Rectal smooth muscle tissue (tissue), 1 donor: ENCODE results near the gene HSD17B1.
"Not testable (repeated sequence)": the region's sequence is repeated elsewhere in the genome, so short reads cannot be mapped to it uniquely, and the experiment has no call there.

Experiments used
- H3K27ac ChIP-seq: one replicate; pipeline ENCODE4 v1.7.0; 2013; ENCODE audit warnings: low read depth, low read length, inconsistent platforms
- H3K27me3 ChIP-seq: one replicate; pipeline ENCODE4 v1.7.0; 2013; ENCODE audit warnings: low read length; ENCODE audit not compliant: control insufficient read depth, insufficient read depth
- H3K36me3 ChIP-seq: one replicate; pipeline ENCODE4 v1.7.0; 2013; ENCODE audit warnings: low read length; ENCODE audit not compliant: control insufficient read depth, insufficient read depth
- H3K4me1 ChIP-seq: one replicate; pipeline ENCODE4 v1.7.0; 2013; ENCODE audit warnings: low read length; ENCODE audit not compliant: control insufficient read depth, insufficient read depth
- H3K4me3 ChIP-seq: one replicate; pipeline ENCODE4 v1.7.0; 2013; ENCODE audit warnings: low read length
- H3K9ac ChIP-seq: one replicate; pipeline ENCODE4 v1.7.0; 2013; ENCODE audit warnings: low read length

The HSD17B1 gene

DNA sequence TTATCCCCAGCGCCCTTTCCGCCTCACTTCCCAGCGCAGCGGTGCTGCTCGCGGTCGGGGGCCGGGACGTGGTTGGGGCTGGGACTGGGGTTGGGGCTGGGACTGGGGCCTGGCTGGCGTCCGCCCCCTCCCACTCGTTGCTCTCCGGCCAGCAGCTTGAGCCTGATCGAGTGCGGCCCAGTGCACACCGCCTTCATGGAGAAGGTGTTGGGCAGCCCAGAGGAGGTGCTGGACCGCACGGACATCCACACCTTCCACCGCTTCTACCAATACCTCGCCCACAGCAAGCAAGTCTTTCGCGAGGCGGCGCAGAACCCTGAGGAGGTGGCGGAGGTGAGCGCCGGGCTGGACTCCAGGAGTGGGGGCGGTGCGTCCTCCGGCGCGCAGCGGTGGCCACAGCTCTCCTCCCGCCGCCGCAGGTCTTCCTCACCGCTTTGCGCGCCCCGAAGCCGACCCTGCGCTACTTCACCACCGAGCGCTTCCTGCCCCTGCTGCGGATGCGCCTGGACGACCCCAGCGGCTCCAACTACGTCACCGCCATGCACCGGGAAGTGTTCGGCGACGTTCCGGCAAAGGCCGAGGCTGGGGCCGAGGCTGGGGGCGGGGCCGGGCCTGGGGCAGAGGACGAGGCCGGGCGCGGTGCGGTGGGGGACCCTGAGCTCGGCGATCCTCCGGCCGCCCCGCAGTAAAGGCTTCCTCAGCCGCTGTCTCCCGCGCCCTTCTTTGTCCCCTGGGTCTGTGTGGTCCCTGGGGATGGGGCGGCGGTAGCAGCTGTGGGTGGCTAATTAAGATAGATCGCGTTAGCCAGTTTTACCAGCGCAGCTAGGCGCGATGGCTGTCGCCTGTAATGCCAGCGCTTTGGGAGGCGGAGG is 1.8 kb downstream of the HSD17B1 start:
- Histone ChIP-seq H3K4me3 (peak overlapping the region; percentile 96), H3K9ac (peak overlapping the region; percentile 47), H3K4me1 (peaks cover 13% of the 10 kb centered on the region), H3K36me3 (no peaks in the 10 kb centered on the region), H3K27me3 (no peaks in the 10 kb centered on the region), H3K27ac (peak overlapping the region; percentile 83)

GRCh38 chr17:42555122-42555622 is 2.4 kb downstream of the HSD17B1 start:
- Histone ChIP-seq H3K4me1 (peaks cover 13% of the 10 kb centered on the region), H3K36me3 (no peaks in the 10 kb centered on the region), H3K9ac (peak overlapping the region; percentile 47), H3K27ac (peak overlapping the region; percentile 83), H3K4me3 (peak overlapping the region; percentile 96), H3K27me3 (no peaks in the 10 kb centered on the region)

GRCh38 chr17:42555961-42556617 is 3.4 kb downstream of the HSD17B1 start:
- H3K27ac ChIP-seq, H3K36me3 ChIP-seq, H3K9ac ChIP-seq, H3K4me3 ChIP-seq, H3K27me3 ChIP-seq: not testable (repeated sequence)
- peaks cover 13% of the 10 kb centered on the region for H3K4me1 ChIP-seq

GRCh38 chr17:42559075-42559474 is 6.4 kb downstream of the HSD17B1 start:
- H3K4me1 ChIP-seq, result peaks cover 21% of the 10 kb centered on the region
- H3K27ac ChIP-seq, result no peak overlapping the region
- no peak overlapping the region for H3K9ac ChIP-seq
- peaks cover 5% of the 10 kb centered on the region for H3K36me3 ChIP-seq
- no peak overlapping the region for H3K4me3 ChIP-seq
- no peaks in the 10 kb centered on the region for H3K27me3 ChIP-seq

DNA sequence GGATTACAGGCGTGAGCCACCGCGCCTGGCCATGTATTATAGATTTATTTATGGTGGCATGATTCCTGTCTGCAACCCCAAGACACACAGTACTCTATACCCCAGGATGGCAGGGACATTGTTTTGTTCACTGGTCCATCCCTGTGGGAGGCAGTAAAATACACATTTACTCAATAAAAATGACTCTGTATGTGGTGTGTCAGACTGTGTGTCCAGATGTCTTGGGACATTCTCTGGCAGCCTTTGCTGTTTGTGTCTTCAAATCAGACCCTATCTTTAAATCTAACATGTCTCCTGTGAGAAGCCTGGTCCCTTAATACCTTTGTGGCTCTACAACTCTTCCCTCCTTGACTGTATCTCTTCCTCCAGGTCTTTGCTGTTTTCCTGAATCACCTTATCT is 7.5 kb downstream of the HSD17B1 start:
- H3K9ac ChIP-seq, result no peak overlapping the region
- H3K36me3 ChIP-seq, result peaks cover 7% of the 10 kb centered on the region
- H3K4me3 ChIP-seq, result no peak overlapping the region

GRCh38 chr17:42561897-42562387 is 9.2 kb downstream of the HSD17B1 start, which contains the start of gene COASY:
Gene COASY, plus strand, starts transcription at chr17:42562148. Its CDS starts 475 bp downstream, at chr17:42562623.
- peak within 1 kb of the TSS; percentile 12 for H3K9ac ChIP-seq
- peaks cover 21% of the 10 kb centered on the region for H3K4me1 ChIP-seq
- peak within 1 kb of the TSS; percentile 97 for H3K4me3 ChIP-seq
- H3K36me3 ChIP-seq, result peaks cover 14% of the 10 kb centered on the region
- peak within 1 kb of the TSS; percentile 61 for H3K27ac ChIP-seq
- H3K27me3 ChIP-seq, result no peaks in the 10 kb centered on the region

More for the DNA sequence above, 7.5 kb downstream of the HSD17B1 start:
- Histone ChIP-seq H3K27ac (no peak overlapping the region), H3K27me3 (no peaks in the 10 kb centered on the region), H3K4me1 (peaks cover 19% of the 10 kb centered on the region)

DNA sequence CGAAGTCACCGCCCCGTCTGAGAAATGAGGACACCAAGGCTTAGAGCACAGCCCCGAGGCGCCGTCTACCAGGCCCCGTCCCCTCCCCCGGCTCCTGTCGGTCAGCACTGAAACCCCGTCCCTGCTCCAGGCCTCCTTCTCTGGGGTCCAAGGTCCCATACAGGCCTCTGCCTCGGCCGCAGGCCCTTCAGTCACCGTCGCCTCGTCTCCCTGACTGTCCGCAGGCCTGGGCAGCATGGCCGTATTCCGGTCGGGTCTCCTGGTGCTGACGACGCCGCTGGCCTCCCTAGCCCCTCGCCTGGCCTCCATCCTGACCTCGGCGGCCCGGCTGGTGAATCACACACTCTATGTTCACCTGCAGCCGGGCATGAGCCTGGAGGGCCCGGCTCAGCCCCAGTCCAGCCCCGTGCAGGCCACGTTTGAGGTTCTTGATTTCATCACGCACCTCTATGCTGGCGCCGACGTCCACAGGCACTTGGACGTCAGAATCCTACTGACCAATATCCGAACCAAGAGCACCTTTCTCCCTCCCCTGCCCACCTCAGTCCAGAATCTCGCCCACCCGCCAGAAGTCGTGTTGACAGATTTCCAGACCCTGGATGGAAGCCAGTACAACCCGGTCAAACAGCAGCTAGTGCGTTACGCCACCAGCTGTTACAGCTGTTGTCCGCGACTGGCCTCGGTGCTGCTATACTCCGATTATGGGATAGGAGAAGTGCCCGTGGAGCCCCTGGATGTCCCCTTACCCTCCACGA is 9.8 kb downstream of the HSD17B1 start:
- Histone ChIP-seq H3K4me3 (peak overlapping the region; percentile 97), H3K9ac (peak overlapping the region; percentile 12), H3K27me3 (no peaks in the 10 kb centered on the region), H3K36me3 (peaks cover 14% of the 10 kb centered on the region), H3K4me1 (peaks cover 23% of the 10 kb centered on the region), H3K27ac (peak overlapping the region; percentile 61)

- Histone ChIP-seq H3K4me3 (peak overlapping the region; percentile 97), H3K4me1 (peaks cover 24% of the 10 kb centered on the region), H3K27ac (no peak overlapping the region)
Observed at GRCh38 chr17:42563143-42563509, 10.4 kb downstream of the HSD17B1 start.

DNA sequence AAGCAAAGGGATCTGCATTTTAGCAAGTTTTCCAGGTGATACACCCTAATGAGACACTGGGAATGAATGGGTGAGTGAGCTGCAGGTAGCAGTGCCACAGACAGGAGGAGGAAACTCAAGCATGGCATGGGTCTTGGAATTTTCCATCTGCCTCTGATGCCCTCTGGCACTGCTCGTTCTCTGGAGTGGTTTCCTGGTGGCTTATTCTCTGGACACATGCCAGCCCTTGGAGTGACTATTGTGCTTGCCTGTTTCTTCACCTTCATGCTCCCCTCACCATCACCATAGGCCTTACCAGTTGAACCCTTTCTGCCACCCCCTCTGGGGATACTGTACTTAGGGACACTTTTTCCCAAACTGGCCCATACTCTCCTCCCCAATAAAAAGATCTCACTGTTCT is 10.8 kb downstream of the HSD17B1 start:
- no peak overlapping the region for H3K27ac ChIP-seq
- no peaks in the 10 kb centered on the region for H3K27me3 ChIP-seq
- no peak overlapping the region for H3K9ac ChIP-seq
- peak overlapping the region; percentile 97 for H3K4me3 ChIP-seq
- peaks cover 24% of the 10 kb centered on the region for H3K4me1 ChIP-seq
- peaks cover 17% of the 10 kb centered on the region for H3K36me3 ChIP-seq

More at GRCh38 chr17:42563143-42563509, 10.4 kb downstream of the HSD17B1 start:
- peaks cover 14% of the 10 kb centered on the region for H3K36me3 ChIP-seq
- no peaks in the 10 kb centered on the region for H3K27me3 ChIP-seq
- peak overlapping the region; percentile 12 for H3K9ac ChIP-seq

DNA sequence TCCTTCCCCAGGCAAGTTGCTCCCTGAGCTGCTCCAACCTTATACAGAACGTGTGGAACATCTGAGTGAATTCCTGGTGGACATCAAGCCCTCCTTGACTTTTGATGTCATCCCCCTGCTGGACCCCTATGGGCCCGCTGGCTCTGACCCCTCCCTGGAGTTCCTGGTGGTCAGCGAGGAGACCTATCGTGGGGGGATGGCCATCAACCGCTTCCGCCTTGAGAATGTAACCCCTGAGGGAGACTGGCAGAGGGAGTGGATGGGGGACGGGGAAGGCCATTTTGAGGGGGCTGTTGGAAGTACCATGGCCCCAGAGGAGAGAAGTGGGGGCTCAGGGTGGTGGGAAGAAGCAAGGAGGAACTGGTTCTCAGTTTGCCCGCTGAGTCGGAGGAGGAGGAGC is 11.2 kb downstream of the HSD17B1 start:
- Histone ChIP-seq H3K4me3 (no peak overlapping the region), H3K4me1 (peaks cover 24% of the 10 kb centered on the region), H3K27me3 (no peaks in the 10 kb centered on the region), H3K9ac (no peak overlapping the region), H3K27ac (no peak overlapping the region), H3K36me3 (peaks cover 21% of the 10 kb centered on the region)

DNA sequence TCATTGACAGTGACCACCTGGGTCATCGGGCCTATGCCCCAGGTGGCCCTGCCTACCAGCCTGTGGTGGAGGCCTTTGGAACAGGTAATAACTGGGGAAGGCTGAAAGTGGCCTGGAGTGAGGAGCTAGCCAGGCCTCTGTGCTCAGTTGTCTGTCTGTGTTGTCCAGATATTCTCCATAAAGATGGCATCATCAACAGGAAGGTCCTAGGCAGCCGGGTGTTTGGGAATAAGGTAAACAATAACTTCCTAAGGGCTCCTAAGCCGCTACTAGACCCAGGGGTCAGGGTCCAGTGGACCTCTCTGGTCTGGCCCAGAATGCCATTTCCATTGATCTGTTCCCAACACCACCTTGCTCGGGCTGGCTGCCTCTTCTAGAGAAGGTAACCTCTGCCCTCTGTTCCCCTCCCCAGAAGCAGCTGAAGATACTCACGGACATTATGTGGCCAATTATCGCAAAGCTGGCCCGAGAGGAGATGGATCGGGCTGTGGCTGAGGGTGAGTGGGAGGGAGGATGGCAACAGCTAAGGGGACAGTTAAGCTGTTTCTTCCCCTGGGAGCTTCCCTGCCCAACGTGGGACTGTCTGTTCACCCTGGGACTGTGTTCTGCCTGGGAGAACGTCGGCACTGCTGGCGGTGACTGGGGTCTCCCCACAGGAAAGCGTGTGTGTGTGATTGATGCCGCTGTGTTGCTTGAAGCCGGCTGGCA is 12.2 kb downstream of the HSD17B1 start:
- peaks cover 24% of the 10 kb centered on the region for H3K4me1 ChIP-seq
- no peak overlapping the region for H3K9ac ChIP-seq
- peaks cover 30% of the 10 kb centered on the region for H3K36me3 ChIP-seq
- no peaks in the 10 kb centered on the region for H3K27me3 ChIP-seq
- H3K27ac ChIP-seq, result no peak overlapping the region
- no peak overlapping the region for H3K4me3 ChIP-seq
